ENCODE measurements around the gene GSG1L2.

GSG1L2 gene

GRCh38 chr17:9821921-9822320 lies at the start of gene GSG1L2:
TSS of gene GSG1L2 (minus strand) at chr17:9822079. CDS start at chr17:9822071, 8 bp downstream.
- DNase-seq, result no peak

- DNase-seq, result no peak
Observed at GRCh38 chr17:9868552-9868951, 46.7 kb upstream of the GSG1L2 start.

- no peak for DNase-seq
Observed at GRCh38 chr17:9865586-9865985, 43.7 kb upstream of the GSG1L2 start.

- no peak for DNase-seq
Observed at GRCh38 chr17:9862949-9863348, 41.1 kb upstream of the GSG1L2 start.

- DNase-seq, result no peak
Observed at GRCh38 chr17:9862220-9862619, 40.3 kb upstream of the GSG1L2 start.

- DNase-seq, result no peak
Observed at GRCh38 chr17:9860851-9861250, 39.0 kb upstream of the GSG1L2 start.

- no peak for DNase-seq
Observed at GRCh38 chr17:9859781-9860180, 37.9 kb upstream of the GSG1L2 start.

GRCh38 chr17:9855036-9855435 lies 33.2 kb upstream of the GSG1L2 start:
- no peak for DNase-seq

- DNase-seq, result no peak
Observed at GRCh38 chr17:9854255-9854654, 32.4 kb upstream of the GSG1L2 start.

- DNase-seq, result no peak
Observed at GRCh38 chr17:9850151-9850550, 28.3 kb upstream of the GSG1L2 start.

- DNase-seq, result no peak
Observed at GRCh38 chr17:9845306-9845705, 23.4 kb upstream of the GSG1L2 start.

- no peak for DNase-seq
Observed at GRCh38 chr17:9844153-9844552, 22.3 kb upstream of the GSG1L2 start.

GRCh38 chr17:9843152-9844010 lies 21.5 kb upstream of the GSG1L2 start:
- DNase-seq, result no peak

- DNase-seq, result no peak
Observed at GRCh38 chr17:9842057-9842758, 20.3 kb upstream of the GSG1L2 start.

- DNase-seq, result no peak
Observed at GRCh38 chr17:9839433-9839832, 17.6 kb upstream of the GSG1L2 start.

- no peak for DNase-seq
Observed at GRCh38 chr17:9837551-9838471, 15.9 kb upstream of the GSG1L2 start.

- DNase-seq, result no peak
Observed at GRCh38 chr17:9833922-9834321, 12.0 kb upstream of the GSG1L2 start.

- DNase-seq, result no peak
Observed at GRCh38 chr17:9830711-9831110, 8.8 kb upstream of the GSG1L2 start.

- DNase-seq, result no peak
Observed at GRCh38 chr17:9829343-9829742, 7.5 kb upstream of the GSG1L2 start.

GRCh38 chr17:9828296-9829295 lies 6.7 kb upstream of the GSG1L2 start:
- no peak for DNase-seq

- no peak for DNase-seq
Observed at GRCh38 chr17:9825641-9826150, 3.8 kb upstream of the GSG1L2 start, which contains the start of gene GLP2R. TSS of gene GLP2R (plus strand) at chr17:9825924. CDS start at chr17:9826064, 140 bp downstream.

All from activated CD8-positive, alpha-beta memory T cell treated with anti-CD3 and anti-CD28 coated beads, Interleukin-2, amount 50 U/mL, for 48 hours (primary cell).